Muscle of arm (tissue), 12 donors: Measurements from ENCODE around the gene MYOCOS. TPM values are rescaled to one million over a fixed set of nuclear protein-coding genes. Genes with fewer than 3 reads are reported as not detected.
"Not testable (repeated sequence)": the region's sequence is repeated elsewhere in the genome, so short reads cannot be mapped to it uniquely, and the experiment has no call there.

Experiments
- DNase-seq: peaks from one replicate; pipeline ENCODE4 v3.0.0-alpha.2; 2013
- polyA plus RNA-seq, 12 donors: library from polyadenylated mRNA; unstranded; fragments of 120-200 nt; gene quantifications; one replicate each; pipeline ENCODE4 v1.2.1, GENCODE V29; 2013; ENCODE audit not compliant: insufficient read length in 12 of 12

MYOCOS gene
- polyA plus RNA-seq, 12 donors: 0.08 to 0.26 (median 0.12) TPM; not detected in 7

DNA sequence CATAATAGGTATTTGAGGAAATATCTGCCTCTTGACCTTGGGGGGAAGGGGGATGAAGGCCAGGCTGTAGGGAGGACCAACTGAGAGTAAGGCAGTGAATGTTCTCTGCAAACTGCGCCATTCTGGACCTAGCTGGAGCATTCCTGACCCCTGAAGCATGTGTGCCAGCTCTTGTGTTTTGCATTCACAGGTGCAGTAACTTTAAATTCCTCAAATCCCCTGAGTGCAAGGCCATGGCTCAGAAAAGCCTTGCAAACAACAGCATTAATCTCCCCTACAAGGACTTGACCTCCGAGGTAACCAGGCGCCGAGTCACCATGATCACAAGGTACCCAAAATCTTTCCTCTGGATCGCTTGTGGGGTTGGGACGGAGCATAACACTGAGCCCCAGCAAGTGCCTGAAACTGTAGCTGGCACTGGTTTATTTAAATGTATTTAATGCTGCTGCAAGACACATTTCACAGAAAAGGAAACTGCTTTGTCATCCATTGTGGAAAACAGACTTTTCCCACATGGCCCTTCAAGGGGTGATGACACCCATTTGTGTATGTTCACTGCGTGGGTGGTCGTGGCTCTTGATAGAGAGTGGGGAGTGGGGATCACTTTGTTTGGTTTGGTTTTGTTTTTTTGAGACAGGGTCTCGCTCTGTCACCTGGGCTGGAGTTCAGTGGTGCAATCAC is 1.7 kb downstream of the MYOCOS start:
- DNase-seq: no peak

GRCh38 chr1:171625225-171625624 is 3.2 kb downstream of the MYOCOS start:
- DNase-seq: no peak

GRCh38 chr1:171627020-171627419 is 5.0 kb downstream of the MYOCOS start:
- DNase-seq: no peak

DNA sequence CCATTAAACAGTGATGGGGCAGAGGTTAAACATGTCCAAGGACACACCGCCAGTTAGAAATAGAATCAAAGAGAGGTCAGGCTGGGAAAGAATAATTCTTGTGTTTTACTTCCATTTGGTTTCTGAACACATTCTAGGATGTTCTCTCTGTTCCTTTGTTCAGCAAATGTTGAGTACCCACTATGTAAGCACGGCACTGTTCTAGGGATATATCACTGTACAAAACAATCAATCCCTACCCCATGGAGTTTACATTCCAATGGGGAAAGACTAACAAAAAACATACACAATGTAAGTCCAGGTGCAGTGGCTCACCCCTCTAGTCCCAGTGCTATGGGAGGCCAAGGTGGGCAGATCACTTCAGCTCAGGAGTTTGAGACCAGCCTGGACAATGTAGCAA is 6.2 kb downstream of the MYOCOS start:
- no peak for DNase-seq

- no peak for DNase-seq
These were observed 13.6 kb downstream of the MYOCOS start for GRCh38 chr1:171635661-171636060.

- DNase-seq: no peak
These were observed 14.1 kb downstream of the MYOCOS start for GRCh38 chr1:171636141-171636540.

GRCh38 chr1:171637928-171638576 is 16.0 kb downstream of the MYOCOS start:
- no peak for DNase-seq

GRCh38 chr1:171640225-171640624 is 18.2 kb downstream of the MYOCOS start:
- no peak for DNase-seq

DNA sequence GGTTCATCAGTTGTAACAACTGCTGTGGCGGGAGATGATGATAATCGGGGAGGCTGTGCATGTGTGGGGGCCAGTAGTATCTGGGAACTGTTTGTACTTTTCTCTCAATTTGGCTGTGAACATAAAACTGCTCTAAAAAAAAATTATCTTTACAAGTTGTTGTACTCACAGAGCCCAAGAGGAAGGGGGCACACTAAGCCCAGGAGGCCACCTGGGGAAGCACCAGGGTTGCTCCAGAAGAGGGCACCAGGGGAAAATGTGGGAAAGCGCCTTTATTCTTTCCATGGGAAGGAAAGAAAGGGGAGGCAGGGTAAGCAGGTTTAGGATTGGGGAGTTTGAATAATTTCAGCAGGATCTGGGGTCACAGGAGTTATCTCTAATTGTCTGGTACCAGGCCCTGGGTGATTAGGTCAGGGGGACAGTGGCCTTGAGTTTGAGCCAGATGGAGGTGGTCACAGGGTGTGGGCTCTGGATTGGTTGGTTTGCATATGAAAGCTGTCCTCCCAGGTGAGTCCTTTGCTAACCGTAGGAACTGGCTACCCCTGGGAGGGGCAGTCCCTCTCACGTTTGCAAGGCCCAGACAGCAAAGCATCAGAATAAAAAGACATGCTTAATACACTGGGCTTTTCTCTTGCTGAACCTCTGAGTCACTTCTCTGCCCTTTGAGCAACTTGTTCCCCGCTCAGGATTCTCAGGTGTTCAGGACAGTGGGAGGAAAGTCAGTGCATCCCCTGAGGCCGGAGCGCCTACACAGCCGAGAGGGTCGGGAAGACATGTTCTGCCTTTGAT is 19.2 kb downstream of the MYOCOS start:
- no peak for DNase-seq

GRCh38 chr1:171642197-171642596 is 20.2 kb downstream of the MYOCOS start:
- DNase-seq: no peak

DNA sequence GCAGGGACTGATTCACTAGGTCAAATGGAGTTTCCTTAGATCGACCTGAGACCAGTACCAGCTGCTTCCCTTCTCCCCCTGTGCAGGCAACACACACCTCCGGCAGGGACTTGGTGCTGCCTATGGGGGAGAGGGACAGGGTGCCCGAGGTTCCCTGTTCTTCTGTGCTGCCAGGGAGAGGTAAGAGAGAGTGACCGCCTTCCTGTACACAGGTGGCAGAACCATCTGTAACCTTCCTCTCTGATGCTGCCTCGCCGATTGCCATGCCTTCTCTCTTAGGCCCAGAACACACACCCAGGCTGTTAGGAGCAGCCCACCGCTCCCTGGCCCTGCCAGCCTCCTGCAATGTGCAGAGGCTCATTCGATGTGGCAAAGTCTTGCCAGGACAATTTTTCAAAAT is 21.1 kb downstream of the MYOCOS start:
- no peak for DNase-seq

DNA sequence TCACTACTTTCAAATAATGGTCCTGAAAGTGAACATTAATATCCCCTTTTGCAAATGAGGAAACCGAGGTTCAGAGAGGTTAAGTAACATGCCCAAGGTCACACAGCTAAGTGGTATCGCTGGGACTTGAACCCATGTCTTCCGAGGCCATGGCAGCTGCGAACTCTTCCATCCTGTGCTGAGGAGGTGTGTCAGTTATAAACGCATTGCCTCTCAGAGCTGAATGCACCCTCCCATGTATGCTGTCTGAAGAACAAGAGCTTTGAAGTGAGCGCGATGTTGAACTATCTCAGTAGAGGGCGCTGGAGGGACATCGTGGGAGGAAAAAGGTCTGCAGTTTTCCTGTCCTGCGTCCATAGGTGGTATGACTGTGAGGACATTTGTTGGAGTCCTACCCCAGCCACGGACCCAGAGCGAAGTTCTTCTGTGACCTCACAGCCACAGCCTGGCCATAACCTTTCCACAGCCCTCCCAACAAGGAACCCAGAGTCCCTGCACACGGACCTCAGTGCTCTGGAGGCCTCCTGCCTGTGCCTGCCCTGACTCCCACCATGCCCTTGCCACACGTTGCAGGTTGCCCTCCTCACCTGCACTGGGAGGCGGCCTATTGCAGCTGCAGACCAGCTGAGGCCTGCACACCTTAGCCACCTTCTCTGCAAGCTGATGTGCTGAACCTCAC is 22.9 kb downstream of the MYOCOS start:
- DNase-seq: peak; percentile 95

- DNase-seq: peak; percentile 96
These were observed 23.7 kb downstream of the MYOCOS start for GRCh38 chr1:171645553-171646248.

DNA sequence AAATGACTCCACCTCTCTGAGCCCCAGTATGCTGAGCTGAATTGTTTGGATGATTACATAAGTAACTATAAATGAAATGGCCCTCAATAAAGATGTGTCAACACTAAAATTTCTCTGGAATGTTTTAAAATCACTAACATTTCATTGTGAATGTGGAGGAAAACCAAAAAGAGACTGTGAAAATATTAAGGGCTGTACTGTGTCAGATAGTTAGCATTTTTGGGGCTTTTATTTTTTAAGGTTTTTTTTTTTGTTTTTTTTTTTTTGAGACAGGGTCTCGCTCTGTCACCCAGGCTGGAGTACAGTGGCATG is 24.2 kb downstream of the MYOCOS start:
- no peak for DNase-seq

GRCh38 chr1:171652234-171652822 is 30.3 kb downstream of the MYOCOS start, which contains the start of gene MYOC:
Gene MYOC (minus strand): TSS chr1:171652688. CDS start chr1:171652611, 77 bp downstream.
- DNase-seq: no peak

GRCh38 chr1:171653796-171654195 is 31.8 kb downstream of the MYOCOS start:
- no peak for DNase-seq

DNA sequence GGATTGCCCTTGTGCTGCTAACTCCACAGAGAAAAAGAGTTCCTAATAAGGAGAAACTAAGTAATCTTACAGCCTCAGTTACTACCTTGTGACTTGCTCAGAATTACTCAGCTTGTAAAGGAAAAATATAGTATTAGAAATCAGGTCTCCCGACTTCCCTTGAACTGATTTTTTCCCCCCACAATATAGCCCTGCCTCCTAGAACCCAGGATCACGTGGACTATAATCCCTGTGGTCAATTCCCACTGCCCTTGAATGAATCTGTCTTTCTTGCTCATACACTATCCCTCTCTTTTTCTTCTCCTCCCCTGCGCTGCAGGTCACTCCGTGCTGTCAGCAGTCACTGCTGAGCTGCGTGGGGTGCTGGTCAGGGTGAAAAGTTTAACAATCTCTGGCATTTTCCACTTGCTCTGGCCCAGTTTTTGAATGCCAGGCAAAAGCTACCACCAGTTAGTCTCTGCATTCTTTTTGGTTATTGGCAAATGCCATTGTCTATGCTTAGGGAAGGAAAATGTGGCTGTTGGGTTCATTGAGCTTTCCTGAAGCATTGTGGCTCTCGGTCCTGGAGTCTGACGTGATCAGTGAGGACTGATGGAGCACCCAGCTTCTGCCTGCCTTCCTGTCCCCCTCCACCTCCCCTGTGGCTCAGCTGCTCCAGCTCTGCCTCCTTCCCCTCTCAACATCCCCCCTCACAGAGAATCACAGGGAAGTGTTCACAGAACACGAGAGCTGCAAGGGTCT is 32.3 kb downstream of the MYOCOS start:
- peak; percentile 42 for DNase-seq

GRCh38 chr1:171654942-171655745 is 33.1 kb downstream of the MYOCOS start:
- DNase-seq: peak; percentile 90

DNA sequence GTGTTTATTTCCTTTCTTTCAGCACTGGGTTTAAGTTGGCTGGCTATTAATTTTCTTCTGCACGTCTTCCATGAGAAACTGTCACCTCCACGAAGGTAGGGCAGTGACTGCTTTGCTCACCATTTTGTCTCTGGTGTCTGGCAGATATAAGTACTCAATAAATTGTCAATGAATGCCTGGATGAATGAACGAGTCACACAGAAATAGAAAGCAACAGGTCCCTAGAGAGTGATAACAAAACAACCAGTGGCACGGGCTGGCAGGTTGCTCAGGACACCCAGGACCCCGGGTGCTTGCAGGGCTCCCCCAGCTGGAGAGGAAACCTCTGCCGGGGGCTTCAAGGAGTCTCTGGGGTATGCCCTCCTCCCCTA is 33.7 kb downstream of the MYOCOS start:
- no peak for DNase-seq

GRCh38 chr1:171656206-171656605 is 34.2 kb downstream of the MYOCOS start:
- DNase-seq: not testable (repeated sequence)
